Stimulated activated CD8-positive, alpha-beta memory T cell treated with anti-CD3 and anti-CD28 coated beads, Interleukin-4, amount 100 ng/mL, for 4 hours (primary cell): ENCODE data around the gene HOXA3.

Experiments
- DNase-seq, 2 donors: peaks; one replicate each; pipeline ENCODE4 v3.0.0-alpha.2; 2020; ENCODE audit warnings: low read depth in 2 of 2, low spot score in 1 of 2

HOXA3 gene

GRCh38 chr7:27064159-27064558, 88.2 kb downstream of the HOXA3 start:
- DNase-seq, result no peak

GRCh38 chr7:27062946-27063345, 89.4 kb downstream of the HOXA3 start:
- DNase-seq, result no peak
